CD4-positive, alpha-beta T cell treated with Interleukin-15 for 4 hours (primary cell): Measurements from ENCODE around the gene IDE.

ENCODE experiments used
- DNase-seq: peaks from one replicate; pipeline ENCODE4 v3.0.0-alpha.2; 2020; ENCODE audit warnings: low spot score

Gene IDE

GRCh38 chr10:92567952-92568600 lies 5.8 kb downstream of the IDE start:
- DNase-seq = no peak

GRCh38 chr10:92562424-92562823 lies 11.5 kb downstream of the IDE start:
- DNase-seq = no peak

- DNase-seq = no peak
These were observed 14.8 kb downstream of the IDE start for GRCh38 chr10:92559046-92559445.

- DNase-seq = no peak
These were observed 19.9 kb downstream of the IDE start for GRCh38 chr10:92553959-92554358.

- DNase-seq = no peak
These were observed 21.6 kb downstream of the IDE start for GRCh38 chr10:92552310-92552709.

- no peak for DNase-seq
These were observed 23.0 kb downstream of the IDE start for GRCh38 chr10:92550924-92551323.

DNA sequence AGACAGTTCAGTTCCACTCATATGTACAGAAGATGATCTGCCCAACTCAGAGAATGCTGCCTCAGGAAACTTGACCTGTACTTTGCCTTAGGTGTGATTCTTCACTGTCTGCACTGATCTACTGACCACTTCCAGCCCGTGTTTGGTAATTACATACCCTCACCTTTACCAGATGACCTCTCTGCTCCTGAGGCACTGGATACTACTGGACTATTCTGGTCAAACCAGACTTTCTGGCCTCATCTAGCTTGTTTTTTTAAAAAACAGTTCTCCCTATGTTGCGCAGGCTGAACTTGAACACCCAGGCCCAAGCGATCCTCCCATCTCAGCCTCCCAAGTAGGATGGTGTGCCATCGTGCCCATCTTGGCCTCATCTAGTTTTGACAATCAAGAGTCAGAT lies 26.2 kb downstream of the IDE start:
- no peak for DNase-seq

GRCh38 chr10:92545556-92545955 lies 28.3 kb downstream of the IDE start:
- no peak for DNase-seq

DNA sequence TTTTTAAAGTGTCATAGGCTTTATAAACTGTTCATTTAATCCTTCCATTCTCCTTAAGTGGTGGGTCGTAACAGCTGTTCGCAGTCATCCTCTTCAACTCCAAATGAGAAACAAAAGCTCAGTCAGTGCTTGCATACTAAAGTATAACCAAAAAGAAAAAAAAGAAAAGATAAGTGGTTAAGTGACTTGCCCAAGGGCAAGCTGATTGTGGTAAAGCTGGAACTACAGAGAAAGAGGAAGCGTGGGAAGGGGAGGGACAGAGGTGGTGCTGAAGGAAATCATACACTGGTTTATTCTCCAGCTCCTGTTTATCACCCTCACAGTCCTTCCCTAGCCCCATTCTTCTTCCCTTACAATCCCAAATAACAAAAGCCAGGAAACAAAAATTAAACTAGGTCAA lies 29.6 kb downstream of the IDE start:
- no peak for DNase-seq

GRCh38 chr10:92542458-92542857 lies 31.4 kb downstream of the IDE start:
- DNase-seq = no peak

GRCh38 chr10:92541583-92541982 lies 32.3 kb downstream of the IDE start:
- no peak for DNase-seq

DNA sequence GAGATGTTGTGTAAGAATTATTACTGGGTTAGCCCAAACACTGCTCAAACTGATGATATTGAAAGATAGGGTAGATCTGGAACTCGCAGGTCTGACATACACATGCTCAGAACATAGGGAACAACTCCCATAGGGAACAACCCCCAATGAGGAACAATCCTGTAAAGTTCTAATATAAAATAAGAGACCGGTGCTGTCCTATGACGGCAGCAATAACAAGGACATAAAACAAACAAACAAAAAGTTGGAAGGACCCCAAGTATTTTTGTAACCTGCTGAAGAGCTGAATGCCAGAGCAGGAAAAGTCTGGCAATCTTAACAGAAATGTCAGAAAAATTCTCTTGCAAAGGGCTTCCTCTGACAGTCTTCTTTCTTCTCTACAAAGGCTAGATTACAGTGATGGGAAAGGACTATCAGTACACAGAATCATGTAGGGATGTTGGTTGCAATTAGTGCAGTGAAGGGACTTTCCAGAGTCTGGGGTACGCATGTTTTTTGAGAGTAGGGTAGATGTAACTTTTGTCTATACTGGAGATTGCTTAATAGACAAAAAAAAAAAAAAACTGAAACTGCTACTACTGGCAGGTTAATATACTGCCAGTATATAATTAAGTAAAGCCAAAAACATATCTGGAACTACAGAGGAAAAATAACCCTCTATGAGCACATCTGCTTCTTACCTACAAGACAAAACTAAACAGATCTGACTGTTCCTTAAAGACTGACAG lies 35.5 kb downstream of the IDE start:
- DNase-seq = no peak

- no peak for DNase-seq
These were observed 42.9 kb downstream of the IDE start for GRCh38 chr10:92530891-92531535.

DNA sequence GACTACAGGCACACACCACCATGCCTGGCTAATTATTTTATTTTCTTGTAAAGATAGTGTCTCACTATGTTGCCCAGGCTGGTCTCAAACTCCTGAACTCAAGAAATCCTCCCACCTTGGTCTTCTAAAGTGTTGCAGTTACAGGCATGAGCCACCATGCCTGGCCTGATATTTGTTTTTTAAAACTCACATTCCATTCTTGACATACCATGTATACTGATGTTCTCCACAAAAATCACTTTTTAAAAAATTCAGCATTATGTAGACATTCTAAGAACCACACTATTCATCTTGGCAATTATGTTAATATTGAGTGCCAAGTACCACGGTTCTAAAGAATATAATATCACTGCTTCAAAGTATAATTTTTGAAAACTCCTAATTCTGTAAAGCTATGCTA lies 43.5 kb downstream of the IDE start:
- DNase-seq = no peak

DNA sequence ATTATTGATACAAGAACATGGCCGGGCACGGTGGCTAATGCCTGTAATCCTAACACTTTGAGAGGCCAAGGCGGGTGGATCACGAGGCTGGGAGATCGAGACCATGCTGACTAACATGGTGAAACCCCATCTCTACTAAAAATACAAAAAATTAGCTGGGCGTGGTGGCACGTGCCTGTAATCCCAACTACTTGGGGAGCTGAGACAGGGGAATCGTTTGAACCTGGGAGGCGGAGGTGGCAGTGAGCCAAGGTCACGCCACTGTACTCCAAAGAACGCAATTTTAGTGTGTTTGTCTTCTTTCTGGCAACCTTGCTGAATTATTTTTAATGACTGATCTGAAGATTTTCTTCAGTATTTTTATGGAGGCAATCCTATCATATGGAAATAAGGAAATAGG lies 46.2 kb downstream of the IDE start:
- no peak for DNase-seq

- no peak for DNase-seq
These were observed 50.3 kb downstream of the IDE start for GRCh38 chr10:92523639-92524038.

GRCh38 chr10:92517034-92517655 lies 56.7 kb downstream of the IDE start:
- peak; percentile 80 for DNase-seq

DNA sequence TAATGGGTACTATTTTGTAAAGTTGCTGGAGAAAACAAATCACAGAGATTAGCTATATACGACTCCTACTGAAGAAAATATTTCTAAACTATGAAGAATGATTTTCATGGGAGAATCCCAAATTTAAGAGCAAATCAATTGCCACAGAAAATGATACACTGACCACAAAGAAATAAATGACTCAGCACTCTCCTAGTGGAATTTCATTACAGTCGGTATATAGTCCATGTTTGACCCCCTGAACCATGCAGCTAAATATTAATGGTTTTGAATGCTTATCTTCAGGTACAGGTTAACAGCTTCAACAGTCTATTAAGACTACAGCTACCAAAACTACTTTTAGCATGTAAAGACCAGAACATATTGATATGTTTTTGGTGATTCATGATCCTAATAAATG lies 65.0 kb downstream of the IDE start:
- DNase-seq = no peak

DNA sequence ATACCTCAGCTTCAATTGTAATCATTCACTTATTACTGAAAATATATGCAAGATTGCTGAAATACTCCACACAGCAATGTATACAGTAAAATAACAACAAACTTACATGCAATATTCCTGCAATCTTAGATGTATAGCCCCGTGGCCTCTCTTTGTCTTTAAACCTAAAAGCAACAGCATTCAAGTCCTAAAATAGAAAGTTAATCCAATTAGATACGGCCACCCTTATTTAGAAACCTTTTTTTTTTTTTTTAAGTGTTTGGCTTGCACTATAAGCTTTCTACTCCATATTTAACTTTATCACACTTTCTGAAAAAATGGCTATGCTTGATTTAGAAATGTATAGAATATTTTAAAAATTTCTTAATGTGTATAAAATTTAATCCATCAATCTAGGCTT lies 67.6 kb downstream of the IDE start:
- DNase-seq = no peak

DNA sequence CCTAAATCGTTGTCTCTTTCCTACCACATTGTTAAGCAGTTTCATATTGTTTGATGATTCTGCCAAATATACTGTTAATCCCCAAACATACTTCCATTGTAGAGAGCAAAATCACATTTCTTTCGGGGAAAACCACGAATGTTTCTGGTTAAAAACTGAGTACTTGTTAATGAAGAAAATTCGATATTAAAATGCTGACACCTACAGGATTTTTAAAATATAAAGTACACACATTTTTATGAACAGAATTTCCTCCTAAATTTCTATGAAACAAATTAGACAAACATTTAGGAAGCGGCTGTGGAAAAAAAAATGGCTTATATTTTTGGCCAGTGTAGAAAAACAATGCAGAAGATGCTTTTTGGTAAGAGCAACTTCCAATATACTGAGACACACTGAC lies 68.8 kb downstream of the IDE start:
- DNase-seq = no peak

- no peak for DNase-seq
These were observed 71.5 kb downstream of the IDE start for GRCh38 chr10:92502296-92502808.

- DNase-seq = no peak
These were observed 80.5 kb downstream of the IDE start for GRCh38 chr10:92493362-92493761.

GRCh38 chr10:92492748-92493240 lies 81.1 kb downstream of the IDE start:
- DNase-seq = no peak
